SK-N-SH (cell line): ENCODE results near the gene DENND1A. TPM values are rescaled to one million over a fixed set of nuclear protein-coding genes. Genes with fewer than 3 reads are reported as not detected.

Experiments
- CTCF ChIA-PET: fragments of 300-600, 350-600 bp; formaldehyde crosslinking; extraction: SDS; loops from one replicate; lab custom pipeline; 2021; lab: Yijun Ruan, JAX
- POLR2A ChIA-PET: fragments of 350-600 bp; sonication (Branson Sonifier 250); formaldehyde crosslinking; extraction: SDS; loops from one replicate; lab custom pipeline; 2020; ENCODE audit warnings: antibody characterized with exemption, inconsistent platforms; lab: Yijun Ruan, JAX
- DNase-seq: peaks from one replicate; pipeline ENCODE4 v3.0.0; 2012
- H2AFZ ChIP-seq: fragments of 200-600 bp; sonication (generic); 2 replicates; pipeline ENCODE4 v1.8.1; 2016; ENCODE audit warnings: antibody characterized with exemption, mild to moderate bottlenecking, low read depth
- H3F3A ChIP-seq: fragments of 200-600 bp; sonication (generic); replicated peaks from 2 replicates; pipeline ENCODE3; 2016; ENCODE audit warnings: antibody characterized with exemption, mild to moderate bottlenecking; ENCODE audit not compliant: insufficient read depth
- H3K27ac ChIP-seq, 2 experiments: fragments of 200-500 bp in 1 of 2; fragments of 200-600 bp in 1 of 2; sonication (Bioruptor generic) in 1 of 2; sonication (generic), shearing (Covaris generic) in 1 of 2; 2 replicates each; pipeline versions ENCODE4 v1.5.1 to v1.6.1; 2014 to 2016; ENCODE audit warnings: low read depth in 2 of 2, inconsistent platforms in 1 of 2, low read length in 1 of 2, mild to moderate bottlenecking in 1 of 2, mixed read lengths in 1 of 2
- H3K27me3 ChIP-seq: fragments of 200-600 bp; sonication (generic), shearing (Covaris generic); 2 replicates; pipeline ENCODE4 v1.6.1; 2016; ENCODE audit warnings: mixed run types; ENCODE audit not compliant: insufficient read depth
- H3K36me3 ChIP-seq, 2 experiments: fragments of 200-500 bp in 1 of 2; fragments of 200-600 bp in 1 of 2; sonication (Bioruptor generic) in 1 of 2; sonication (generic) in 1 of 2; replicated peaks in 1 of 2; 2 replicates each; pipeline versions ENCODE3 to v1.5.1; 2014 to 2016; ENCODE audit warnings: low read length in 1 of 2, mild to moderate bottlenecking in 1 of 2; ENCODE audit not compliant: insufficient read depth in 2 of 2, control insufficient read depth in 1 of 2
- H3K4me1 ChIP-seq, 2 experiments: fragments of 200-500 bp in 1 of 2; fragments of 200-600 bp in 1 of 2; sonication (Bioruptor generic) in 1 of 2; sonication (generic), shearing (Covaris generic) in 1 of 2; 2 replicates each; pipeline versions ENCODE4 v1.5.1 to v1.6.1; 2014 to 2016; ENCODE audit warnings: low read depth in 1 of 2, low read length in 1 of 2, mixed run types in 1 of 2; ENCODE audit not compliant: insufficient read depth in 2 of 2, control insufficient read depth in 1 of 2
- H3K4me2 ChIP-seq: fragments of 200-600 bp; sonication (generic), shearing (Covaris generic); 2 replicates; pipeline ENCODE4 v1.6.1; 2017; ENCODE audit warnings: mixed run types
- H3K4me3 ChIP-seq, 2 experiments: fragments of 200-500 bp in 1 of 2; fragments of 200-600 bp in 1 of 2; sonication (Bioruptor generic) in 1 of 2; sonication (generic), shearing (Covaris generic) in 1 of 2; 2 replicates each; pipeline versions ENCODE4 v1.5.1 to v1.8.1; 2014 to 2016; ENCODE audit warnings: low read depth in 2 of 2, inconsistent platforms in 1 of 2, low read length in 1 of 2, mild to moderate bottlenecking in 1 of 2, mixed read lengths in 1 of 2, moderate library complexity in 1 of 2
- H3K79me2 ChIP-seq: fragments of 200-600 bp; sonication (generic); 2 replicates; pipeline ENCODE4 v1.8.1; 2017; ENCODE audit warnings: mild to moderate bottlenecking; ENCODE audit not compliant: insufficient read depth
- H3K9ac ChIP-seq: fragments of 200-600 bp; sonication (generic); 2 replicates; pipeline ENCODE4 v1.6.1; 2017; ENCODE audit warnings: mixed run types
- H3K9me2 ChIP-seq: fragments of 200-600 bp; sonication (generic); 2 replicates; pipeline ENCODE4 v1.6.1; 2017; ENCODE audit warnings: mixed run types
- H3K9me3 ChIP-seq: fragments of 200-600 bp; sonication (generic); 2 replicates; pipeline ENCODE4 v1.6.1; 2017; ENCODE audit warnings: mixed run types, mild to moderate bottlenecking, moderate library complexity
- H4K20me1 ChIP-seq: fragments of 200-600 bp; sonication (generic); 2 replicates; pipeline ENCODE4 v1.6.1; 2017; ENCODE audit warnings: mild to moderate bottlenecking, mixed run types; ENCODE audit not compliant: insufficient read depth
- CHD2 ChIP-seq: fragments of 150-350 bp; IDR thresholded peaks from 2 replicates; pipeline ENCODE4 v1.6.1; 2018; ENCODE audit warnings: low read length; ENCODE audit not compliant: partially characterized antibody
- CTCF ChIP-seq: fragments of 200-600 bp; sonication (generic); IDR thresholded peaks from 2 replicates; pipeline ENCODE4 v1.6.1; 2017; ENCODE audit warnings: antibody characterized with exemption, mild to moderate bottlenecking, moderate library complexity
- FOSL2 ChIP-seq: IDR thresholded peaks from 2 replicates; pipeline ENCODE4 v1.4.0; 2012; ENCODE audit warnings: low read depth, mild to moderate bottlenecking, moderate library complexity, borderline replicate concordance
- FOXJ3 ChIP-seq: sonication (generic); formaldehyde crosslinking; IDR thresholded peaks from 2 replicates; pipeline ENCODE4 v1.5.1; 2020; ENCODE audit warnings: mild to moderate bottlenecking, missing genetic modification reagents
- GATA2 ChIP-seq: sonication (generic); formaldehyde crosslinking; IDR thresholded peaks from 2 replicates; pipeline ENCODE4 v1.5.0; 2020; ENCODE audit warnings: mild to moderate bottlenecking, missing genetic modification reagents
- MEF2A ChIP-seq: IDR thresholded peaks from 2 replicates; pipeline ENCODE4 v1.4.0; 2012; ENCODE audit warnings: low read depth, borderline replicate concordance
- NFIC ChIP-seq: IDR thresholded peaks from 2 replicates; pipeline ENCODE4 v1.4.0; 2012; ENCODE audit warnings: borderline replicate concordance
- RAD21 ChIP-seq: IDR thresholded peaks from 2 replicates; pipeline ENCODE4 v1.6.1; 2012; ENCODE audit warnings: mild to moderate bottlenecking, low read length
- RCOR1 ChIP-seq: fragments of 150-350 bp; IDR thresholded peaks from 2 replicates; pipeline ENCODE4 v1.6.1; 2017; ENCODE audit warnings: antibody characterized with exemption, low read length
- SIN3A ChIP-seq: IDR thresholded peaks from 2 replicates; pipeline ENCODE4 v1.6.1; 2012; ENCODE audit warnings: low read depth, mild to moderate bottlenecking, low read length, moderate library complexity, borderline replicate concordance
- TAF1 ChIP-seq: IDR thresholded peaks from 2 replicates; pipeline ENCODE4 v1.6.1; 2012; ENCODE audit warnings: low read depth, mild to moderate bottlenecking, low read length, moderate library complexity, borderline replicate concordance
- TEAD4 ChIP-seq: IDR thresholded peaks from 2 replicates; pipeline ENCODE4 v1.4.0; 2012; ENCODE audit warnings: mild to moderate bottlenecking, borderline replicate concordance; ENCODE audit not compliant: insufficient read depth
- USF1 ChIP-seq: IDR thresholded peaks from 2 replicates; pipeline ENCODE4 v1.4.0; 2012; ENCODE audit warnings: low read depth, borderline replicate concordance
- YY1 ChIP-seq: IDR thresholded peaks from 2 replicates; pipeline ENCODE4 v1.4.0; 2012; ENCODE audit warnings: low read depth, mild to moderate bottlenecking
- WGBS: methylation state at CpG from one replicate; pipeline ENCODE4 v1.1.6; 2017; ENCODE audit warnings: low lambda C conversion rate; 5-methylcytosine and 5-hydroxymethylcytosine counted together
- polyA plus RNA-seq, 3 experiments: library from polyadenylated mRNA; depleted of rRNA; stranded (reverse); fragments of >200 nt; gene quantifications; 2 replicates each; pipeline ENCODE4 v1.2.3, GENCODE V29; 2012

The DENND1A gene
- polyA plus RNA-seq, 1 of the 3 experiments (the other 2 are of a cell fraction), result 25.4 TPM

- no peak for DNase-seq
- H3K9me2 ChIP-seq, result no peaks in the 10 kb centered on the region
- no peaks in the 10 kb centered on the region for H3K4me1 ChIP-seq
- ChIA-PET CTCF (no interaction called here), POLR2A (interaction anchor here (0.6 kb wide), 1 partner anchor 79 kb away, joined by 3 read pairs; no protein-coding TSS in a partner anchor)
- no peak overlapping the region for H3K4me2 ChIP-seq
- H4K20me1 ChIP-seq, result no peaks in the 10 kb centered on the region
- H3K4me3 ChIP-seq, result no peak overlapping the region
- H3K9me3 ChIP-seq, result no peaks in the 10 kb centered on the region
- H2AFZ ChIP-seq, result no peak overlapping the region
- H3K27me3 ChIP-seq, result no peaks in the 10 kb centered on the region
- H3K79me2 ChIP-seq, result no peaks in the 10 kb centered on the region
- H3F3A ChIP-seq, result no peaks in the 10 kb centered on the region
- H3K36me3 ChIP-seq, result peaks cover 0 to 20% of the 10 kb centered on the region in 2 experiments
- no peak overlapping the region for H3K9ac ChIP-seq
- no peak for TF ChIP-seq GATA2 (CRISPR knock-in tag)
- no peak for TF ChIP-seq CHD2
- no peak overlapping the region for H3K27ac ChIP-seq
Observed at GRCh38 chr9:123441769-123442168, 488.2 kb downstream of the DENND1A start.

- POLR2A ChIA-PET, result no interaction called here
- Histone ChIP-seq H4K20me1 (no peaks in the 10 kb centered on the region), H3K9ac (no peak overlapping the region), H3K27ac (no peak overlapping the region), H3K4me3 (no peak overlapping the region), H2AFZ (no peak overlapping the region), H3K4me1 (no peaks in the 10 kb centered on the region), H3K9me2 (no peaks in the 10 kb centered on the region), H3K36me3 (peaks cover 0 to 26% of the 10 kb centered on the region in 2 experiments), H3K9me3 (no peaks in the 10 kb centered on the region), H3K79me2 (no peaks in the 10 kb centered on the region), H3F3A (no peaks in the 10 kb centered on the region), H3K27me3 (no peaks in the 10 kb centered on the region), H3K4me2 (no peak overlapping the region)
- CTCF ChIA-PET, result interaction anchor here (1.0 kb wide), 1 partner anchor 25 kb away, joined by 3 read pairs; no protein-coding TSS in a partner anchor
- WGBS, result 95% methylated on average over 11 of the region's 11 CpGs
- TF ChIP-seq SIN3A (no peak), TAF1 (no peak), NFIC (no peak), RAD21 (no peak), TEAD4 (no peak), MEF2A (no peak), FOXJ3 (CRISPR knock-in tag) (no peak), RCOR1 (no peak)
- no peak for DNase-seq
Observed at GRCh38 chr9:123440256-123440655, 489.7 kb downstream of the DENND1A start.

DNA sequence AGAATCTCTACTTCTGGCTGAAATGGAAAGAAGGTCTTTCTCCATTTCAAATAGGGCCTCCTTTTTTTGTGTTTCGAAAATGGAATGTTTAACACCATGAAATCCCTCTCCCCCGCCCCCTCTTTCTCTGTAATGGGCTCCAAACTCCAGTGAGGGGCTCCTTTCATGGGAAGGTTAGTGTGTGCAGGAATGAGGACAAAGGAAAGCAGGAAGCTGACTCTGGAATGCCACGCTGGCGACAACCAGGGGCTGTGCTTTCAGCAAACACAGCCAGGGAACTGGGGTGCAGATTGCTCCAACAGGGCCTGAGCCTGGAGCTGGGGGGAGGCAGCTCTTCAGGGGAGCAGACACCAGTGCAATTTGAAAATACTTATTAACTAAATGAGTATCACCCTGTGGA is 491.1 kb downstream of the DENND1A start:
- POLR2A ChIA-PET, result no interaction called here
- Histone ChIP-seq H3K27ac (no peak overlapping the region), H3K36me3 (peaks cover 0 to 26% of the 10 kb centered on the region in 2 experiments), H3K9ac (no peak overlapping the region), H3K9me3 (no peaks in the 10 kb centered on the region), H3K4me1 (no peaks in the 10 kb centered on the region), H4K20me1 (no peaks in the 10 kb centered on the region), H3K4me3 (no peak overlapping the region), H3K27me3 (no peaks in the 10 kb centered on the region), H3F3A (no peaks in the 10 kb centered on the region), H3K79me2 (no peaks in the 10 kb centered on the region), H2AFZ (no peak overlapping the region), H3K9me2 (no peaks in the 10 kb centered on the region), H3K4me2 (no peak overlapping the region)
- CTCF ChIA-PET, result interaction anchor here (1.1 kb wide), 1 partner anchor 16 kb away, joined by 5 read pairs; no protein-coding TSS in a partner anchor
- TF ChIP-seq USF1 (no peak), YY1 (no peak), CTCF (no peak), TAF1 (no peak), FOSL2 (no peak)
- DNase-seq, result no peak
- 99% methylated on average over 4 of the region's 4 CpGs for WGBS
